ENCODE results near the gene CPS1.

DNA sequence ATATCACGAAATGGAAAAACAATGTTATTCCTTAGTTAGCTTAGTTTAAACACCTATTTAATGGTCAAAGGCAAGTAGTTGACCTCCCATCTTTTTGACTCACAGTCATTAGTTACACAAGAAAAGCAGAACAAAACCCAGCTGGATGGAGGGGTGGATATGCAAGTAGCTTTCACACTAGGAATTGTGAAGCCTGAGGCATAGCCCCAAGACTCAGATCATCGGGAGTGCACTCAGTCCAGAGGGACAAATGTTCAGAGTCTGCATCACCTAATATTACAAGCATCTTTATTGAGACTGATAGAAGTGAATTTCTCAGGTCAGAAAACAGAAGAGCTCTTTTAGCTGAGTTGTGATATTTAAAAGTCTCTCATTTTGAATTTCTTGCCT is 15.5 kb upstream of the CPS1 start:
- TF ChIP-seq POLR2A (IDR thresholded peaks at IDR 0.05) (no peak), EP300 (IDR thresholded peaks at IDR 0.05) (no peak)

All from upper lobe of left lung (tissue), 4 donors.